GM12891 (cell line): ENCODE results near the gene HSP90AB1.

Experiments used
- PAX5 ChIP-seq: IDR thresholded peaks from 2 replicates; pipeline ENCODE4 v1.6.1; 2011; ENCODE audit warnings: low read length, moderate library complexity, mild to moderate bottlenecking; ENCODE audit not compliant: insufficient read depth, severe bottlenecking
- POLR2A ChIP-seq: IDR thresholded peaks from 2 replicates; pipeline ENCODE4 v1.6.1; 2011; ENCODE audit warnings: low read depth, low read length, control low read depth
- POLR2AphosphoS5 ChIP-seq: IDR thresholded peaks from 2 replicates; pipeline ENCODE4 v1.6.1; 2011; ENCODE audit warnings: low read depth, low read length, control low read depth
- SPI1 ChIP-seq: IDR thresholded peaks from 2 replicates; pipeline ENCODE4 v1.6.1; 2011; ENCODE audit warnings: low read depth, low read length, control low read depth
- TAF1 ChIP-seq: IDR thresholded peaks from 2 replicates; pipeline ENCODE4 v1.6.1; 2011; ENCODE audit warnings: low read depth, low read length, control low read depth

- TF ChIP-seq POLR2A (no peak), POLR2AphosphoS5 (no peak), SPI1 (no peak), TAF1 (no peak), PAX5 (no peak)
Observed at GRCh38 chr6:44203955-44204354, 42.9 kb upstream of the HSP90AB1 start.
